Stimulated activated CD4-positive, alpha-beta T cell treated with anti-CD3 and anti-CD28 coated beads, TNF-alpha, amount 100 ng/mL, for 4 hours (primary cell): ENCODE measurements around the gene PLEKHH1.
A peak's percentile ranks its signal among the peaks of the same experiment; 100 is the strongest.
"Not testable (repeated sequence)": the region's sequence is repeated elsewhere in the genome, so short reads cannot be mapped to it uniquely, and the experiment has no call there.

Source experiments
- DNase-seq, 3 experiments: peaks; one replicate each; pipeline ENCODE4 v3.0.0-alpha.2; 2020; ENCODE audit warnings: low read depth in 3 of 3

The PLEKHH1 gene

DNA sequence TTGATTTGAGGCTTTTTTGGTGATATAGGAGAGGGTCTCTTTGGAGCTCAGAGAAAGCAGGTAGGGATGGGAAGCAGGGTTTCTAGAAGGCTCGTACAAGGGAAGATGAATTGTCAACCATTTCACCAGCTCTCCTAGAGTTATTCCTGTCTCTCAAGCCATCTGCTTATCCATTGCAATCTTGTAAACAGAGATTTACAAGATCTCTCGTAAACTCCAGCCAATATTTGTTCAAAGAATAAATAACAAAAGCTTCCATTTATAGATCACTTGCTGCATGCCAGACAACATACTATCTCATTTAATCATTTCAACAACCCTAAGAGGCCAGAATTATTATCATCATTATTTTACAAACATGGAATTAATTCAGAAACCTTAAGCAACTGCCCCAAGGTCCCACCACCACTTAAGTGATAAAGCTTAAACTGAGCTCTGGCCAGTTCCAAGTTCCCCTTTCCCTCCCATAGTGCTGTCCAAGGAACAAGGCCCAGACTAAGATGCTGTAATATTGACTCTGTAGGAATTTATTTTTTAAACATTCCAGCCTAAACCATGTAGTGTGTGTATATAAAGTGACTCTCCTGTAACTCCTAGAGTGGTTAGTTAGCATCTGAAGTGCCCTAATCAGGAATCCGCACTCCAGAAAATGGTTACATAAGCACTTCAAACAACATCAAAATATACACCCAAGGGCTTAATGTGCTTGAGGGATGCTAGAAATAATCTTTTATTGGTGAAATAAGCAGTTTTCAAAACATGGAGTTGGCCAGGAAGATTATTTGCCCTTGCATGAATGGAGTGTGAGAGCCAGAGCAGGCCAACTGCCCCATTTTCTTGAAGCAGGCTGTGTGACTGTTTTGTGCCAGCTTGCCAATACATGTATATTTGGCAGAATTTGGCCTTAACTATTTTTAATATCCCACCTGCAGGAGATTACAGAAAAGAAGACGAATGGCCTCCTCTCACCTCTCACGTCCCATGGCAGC lies 2.8 kb upstream of the PLEKHH1 start:
- DNase-seq, result no peak

- no peak for DNase-seq
These were observed 488 bp upstream of the PLEKHH1 start for GRCh38 chr14:67532606-67532997.

GRCh38 chr14:67533754-67534085 lies 630 bp downstream of the PLEKHH1 start:
- no peak for DNase-seq

DNA sequence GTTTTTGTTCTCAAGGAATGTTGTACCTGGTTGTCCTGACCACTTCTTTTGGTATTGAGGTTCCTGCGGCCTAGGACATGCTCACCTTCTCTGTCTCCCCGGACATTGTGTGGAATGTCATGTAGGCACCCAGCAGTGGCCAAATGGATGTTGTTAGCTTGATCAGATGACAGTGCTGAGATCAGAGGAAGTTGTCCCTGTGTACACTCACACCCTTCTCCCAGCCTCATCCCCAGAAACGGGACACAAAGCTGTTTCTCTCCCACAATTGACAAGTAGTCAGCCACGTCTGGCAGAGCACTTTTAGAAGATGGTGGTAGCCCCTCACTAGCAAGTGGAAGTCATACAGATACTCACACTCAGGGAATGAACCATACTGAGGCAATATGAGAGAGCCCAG lies 3.0 kb downstream of the PLEKHH1 start:
- DNase-seq, result no peak

- no peak for DNase-seq
These were observed 4.6 kb downstream of the PLEKHH1 start for GRCh38 chr14:67537736-67538135.

GRCh38 chr14:67538501-67538900 lies 5.4 kb downstream of the PLEKHH1 start:
- DNase-seq, result no peak

- DNase-seq, result no peak
These were observed 6.0 kb downstream of the PLEKHH1 start for GRCh38 chr14:67539116-67539515.

GRCh38 chr14:67541448-67542387 lies 8.6 kb downstream of the PLEKHH1 start:
- peak in 1 of 3 experiments; percentile 4 for DNase-seq

DNA sequence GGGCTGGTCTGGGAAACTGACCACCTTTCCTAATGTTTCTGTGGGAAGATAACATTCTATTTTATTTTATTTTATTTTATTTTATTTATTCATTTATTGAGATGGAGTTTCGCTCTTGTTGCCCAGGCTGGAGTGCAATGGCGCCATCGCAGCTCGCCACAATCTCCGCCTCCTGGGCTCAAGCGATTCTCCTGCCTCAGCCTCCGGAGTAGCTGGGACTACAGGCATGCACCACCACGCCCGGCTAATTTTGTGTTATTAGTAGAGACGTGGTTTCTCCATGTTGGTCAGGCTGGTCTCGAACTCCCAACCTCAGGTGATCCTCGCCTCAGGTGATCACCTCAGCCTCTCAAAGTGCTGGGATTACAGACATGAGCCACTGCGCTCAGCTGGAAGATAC lies 9.5 kb downstream of the PLEKHH1 start:
- not testable (repeated sequence) for DNase-seq

DNA sequence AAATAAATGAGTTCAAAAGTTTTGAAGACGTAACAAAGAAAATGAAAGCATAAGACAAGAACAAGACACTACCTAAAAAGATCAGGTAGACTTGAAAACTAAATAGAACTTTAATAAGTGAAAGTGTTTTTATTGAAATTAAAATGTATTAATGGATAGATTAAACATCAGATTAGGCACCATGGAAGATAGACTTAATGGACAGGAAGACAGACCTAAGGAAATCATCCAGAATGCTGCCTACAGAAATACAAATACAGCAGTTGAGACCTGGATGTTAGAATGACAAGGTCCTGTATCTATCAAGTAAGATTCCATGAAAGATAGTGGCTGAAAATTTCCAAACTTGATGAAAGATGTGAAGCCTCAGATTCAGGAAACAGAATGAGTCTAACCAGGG lies 11.5 kb downstream of the PLEKHH1 start:
- no peak for DNase-seq

DNA sequence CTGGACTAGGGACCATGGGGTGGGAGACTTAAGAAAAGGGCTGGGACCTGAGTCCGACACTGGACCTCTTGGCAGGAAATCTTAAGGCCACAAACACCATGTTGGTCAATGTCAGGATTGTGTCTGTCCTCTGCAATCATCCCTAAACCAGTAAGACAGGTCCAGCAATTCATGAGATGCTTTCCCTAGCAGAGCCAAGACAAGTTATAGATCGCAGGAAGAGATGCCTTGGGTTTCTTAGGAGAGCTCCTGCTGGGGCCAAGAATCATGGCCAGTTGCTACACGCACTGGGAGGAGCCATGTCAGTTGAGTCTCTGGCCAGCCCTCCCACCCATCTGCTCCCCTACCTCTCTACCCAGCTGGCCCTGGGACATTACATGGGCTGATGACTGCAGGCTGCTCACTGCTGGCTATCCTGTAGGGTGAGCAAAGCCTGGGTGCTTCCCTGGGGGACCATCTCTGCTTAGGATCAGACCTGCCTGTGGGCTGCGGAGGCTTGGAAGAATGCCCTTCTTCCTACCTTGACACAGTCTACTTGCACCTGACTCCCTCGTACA lies 14.2 kb downstream of the PLEKHH1 start:
- DNase-seq, result no peak

DNA sequence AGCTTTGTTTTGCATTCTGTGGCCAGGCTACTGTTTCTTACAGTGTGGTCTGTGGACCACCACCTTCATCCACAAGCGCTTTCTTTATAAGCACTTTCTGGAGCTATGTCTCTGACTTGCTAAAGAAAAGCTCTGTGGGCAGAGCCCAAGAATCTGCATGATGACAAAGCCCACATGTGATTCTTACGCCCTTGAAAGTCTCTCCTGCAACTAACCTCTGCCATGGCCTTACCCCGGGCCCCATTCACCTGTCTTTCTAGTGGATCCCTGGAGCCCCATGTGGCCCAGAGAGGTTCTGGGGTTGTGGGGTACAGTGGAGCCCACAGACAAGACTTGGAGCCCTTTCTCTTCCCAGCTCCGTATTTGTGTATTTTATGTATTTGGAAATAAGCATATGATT lies 16.6 kb downstream of the PLEKHH1 start:
- no peak for DNase-seq

GRCh38 chr14:67551123-67551522 lies 18.0 kb downstream of the PLEKHH1 start:
- DNase-seq, result no peak

DNA sequence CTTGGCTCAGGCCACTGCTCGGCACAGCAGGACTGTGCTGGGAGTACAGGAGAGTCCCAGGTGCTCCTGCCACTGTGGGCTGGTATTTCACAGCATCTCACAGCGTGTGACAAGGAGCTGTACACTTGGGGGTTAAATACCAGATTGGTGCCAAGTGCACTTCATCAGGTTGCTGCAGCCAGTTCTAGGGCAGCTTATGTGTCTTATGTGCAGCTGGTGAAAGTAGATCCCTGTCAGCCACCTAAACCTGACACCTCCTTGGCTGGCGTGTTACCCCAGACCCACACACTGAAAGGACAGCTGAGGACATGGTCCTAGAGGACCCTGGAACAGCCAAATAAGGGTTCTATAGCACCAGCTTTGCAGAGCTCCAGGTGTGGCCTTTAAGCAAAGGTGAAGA lies 18.9 kb downstream of the PLEKHH1 start:
- DNase-seq, result no peak

DNA sequence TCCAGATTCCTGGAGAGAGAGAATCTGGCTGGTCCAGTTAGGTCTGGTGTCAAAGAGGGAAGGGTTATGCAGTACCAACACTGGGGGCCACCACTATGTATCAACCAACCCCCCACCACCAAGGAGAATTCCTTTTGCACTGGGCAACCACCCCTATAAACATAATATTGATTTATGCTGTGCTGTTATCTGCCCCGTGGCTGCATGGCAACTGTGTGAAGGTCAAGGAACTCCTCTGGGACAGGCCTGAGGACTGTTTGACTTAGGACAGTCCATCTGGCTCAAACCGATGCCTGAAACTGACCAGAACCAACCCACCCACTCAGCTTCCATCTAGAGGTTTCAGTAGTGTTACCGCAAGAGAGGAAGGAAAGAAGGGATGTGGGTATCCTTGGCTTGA lies 20.5 kb downstream of the PLEKHH1 start:
- DNase-seq, result no peak

GRCh38 chr14:67554341-67554740 lies 21.3 kb downstream of the PLEKHH1 start:
- no peak for DNase-seq

- no peak for DNase-seq
These were observed 22.5 kb downstream of the PLEKHH1 start for GRCh38 chr14:67555518-67556090.

- no peak for DNase-seq
These were observed 23.6 kb downstream of the PLEKHH1 start for GRCh38 chr14:67556671-67557070.

DNA sequence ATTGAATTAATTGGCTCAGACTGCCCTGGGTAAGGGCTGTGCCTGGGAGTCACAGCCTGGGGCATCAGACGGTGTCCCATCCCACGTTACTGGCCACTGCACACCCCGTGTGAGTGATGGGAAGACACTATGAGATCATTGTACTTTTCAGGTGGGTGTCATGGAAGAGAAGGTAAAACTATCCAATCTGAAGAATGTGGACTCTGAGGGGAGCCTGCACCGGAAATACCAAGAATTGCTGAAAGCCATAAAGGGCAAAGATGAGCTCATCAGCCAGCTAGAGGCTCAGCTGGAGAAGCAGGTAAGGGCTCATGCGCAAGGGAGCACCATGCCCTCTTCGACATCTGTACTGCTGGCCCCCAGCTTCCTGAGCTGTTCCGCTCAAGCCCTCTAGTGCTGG lies 24.0 kb downstream of the PLEKHH1 start:
- no peak for DNase-seq

DNA sequence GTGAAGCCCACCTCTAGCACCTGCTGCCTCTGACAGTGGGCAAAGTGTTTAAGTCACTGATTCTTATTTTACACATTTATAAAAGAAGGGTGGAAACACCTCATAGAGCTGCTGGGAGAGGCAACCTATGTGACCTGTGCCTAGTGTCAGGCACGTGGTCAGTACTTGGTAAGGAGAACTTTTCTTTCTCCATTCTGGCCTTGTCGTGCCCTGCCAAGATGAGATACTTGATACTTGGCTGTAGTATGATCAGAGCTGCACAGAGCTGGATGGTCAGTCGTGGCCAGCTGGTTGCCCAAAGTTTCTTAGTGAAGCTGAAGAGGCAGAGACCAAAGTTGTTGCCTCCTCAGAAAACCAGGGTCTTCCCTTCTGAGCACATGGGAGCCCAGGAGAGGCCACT lies 24.6 kb downstream of the PLEKHH1 start:
- DNase-seq, result no peak

GRCh38 chr14:67559639-67560038 lies 26.5 kb downstream of the PLEKHH1 start:
- no peak for DNase-seq
